Skeletal muscle tissue (tissue), 4 donors: ENCODE data around the gene BSN. TPM values are rescaled to one million over a fixed set of nuclear protein-coding genes. Genes with fewer than 3 reads are reported as not detected.

Source experiments
- H3K27ac ChIP-seq: one replicate; pipeline ENCODE4 v1.7.0; 2013; ENCODE audit warnings: mild to moderate bottlenecking, low read depth, low read length, inconsistent platforms
- H3K27me3 ChIP-seq, 3 donors: one replicate each; pipeline ENCODE4 v1.7.0; 2013; ENCODE audit warnings: low read length in 3 of 3; ENCODE audit not compliant: control insufficient read depth in 3 of 3, insufficient read depth in 3 of 3
- H3K36me3 ChIP-seq, 3 donors: one replicate each; pipeline ENCODE4 v1.7.0; 2013; ENCODE audit warnings: low read length in 3 of 3; ENCODE audit not compliant: control insufficient read depth in 3 of 3, insufficient read depth in 3 of 3
- H3K4me1 ChIP-seq, 3 donors: one replicate each; pipeline ENCODE4 v1.7.0; 2013; ENCODE audit warnings: low read length in 3 of 3, mild to moderate bottlenecking in 3 of 3; ENCODE audit not compliant: control insufficient read depth in 3 of 3, insufficient read depth in 3 of 3
- H3K4me3 ChIP-seq, 3 donors: one replicate each; pipeline ENCODE4 v1.7.0; 2013; ENCODE audit warnings: low read length in 3 of 3
- H3K9ac ChIP-seq, 3 donors: one replicate each; pipeline ENCODE4 v1.7.0; 2013; ENCODE audit warnings: low read length in 3 of 3, mild to moderate bottlenecking in 3 of 3, moderate library complexity in 2 of 3, low read depth in 1 of 3
- H3K9me3 ChIP-seq, 3 donors: one replicate each; pipeline ENCODE4 v1.7.0; 2013; ENCODE audit warnings: low read length in 3 of 3; ENCODE audit not compliant: control insufficient read depth in 3 of 3
- total RNA-seq: library from RNA; depleted of rRNA; stranded (reverse); fragments of >200 nt; gene quantifications from one replicate; pipeline ENCODE4 v1.2.3, GENCODE V29; 2014
- donor health status: Osteomylitis.

BSN gene
- total RNA-seq, 1 donor from 2014 or later = under 0.01 TPM

DNA sequence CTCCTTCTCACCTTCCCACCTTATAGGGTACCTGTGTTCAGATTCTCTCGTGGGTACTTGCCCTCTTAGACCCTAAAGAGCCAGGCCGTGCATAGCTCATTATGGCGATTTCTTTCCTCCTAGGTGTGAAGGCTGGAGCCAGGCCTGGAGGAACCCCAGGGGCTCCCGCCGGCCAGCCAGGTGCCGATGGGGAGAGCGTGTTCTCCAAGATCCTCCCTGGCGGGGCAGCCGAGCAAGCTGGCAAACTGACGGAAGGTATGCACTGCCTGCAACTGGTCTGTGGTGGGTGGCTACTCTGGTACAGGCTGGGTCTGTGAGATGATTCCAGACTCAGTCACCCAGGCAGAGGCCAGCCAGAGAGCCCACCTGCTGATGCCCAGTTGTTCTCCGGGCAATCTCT, 110.0 kb downstream of the BSN start:
- Histone ChIP-seq H3K27ac (no peak overlapping the region), H3K27me3 (peaks cover 6 to 27% (median 9%) of the 10 kb centered on the region in 3 donors)

GRCh38 chr3:49665822-49666519, 111.7 kb downstream of the BSN start:
- Histone ChIP-seq H3K4me3 (no peak overlapping the region), H3K9ac (no peak overlapping the region), H3K27ac (no peak overlapping the region), H3K4me1 (peaks cover 4% of the 10 kb centered on the region in 3 donors), H3K9me3 (no peaks in the 10 kb centered on the region), H3K36me3 (no peaks in the 10 kb centered on the region), H3K27me3 (peaks cover 6 to 29% (median 9%) of the 10 kb centered on the region in 3 donors)

More for the DNA sequence above, 110.0 kb downstream of the BSN start:
- Histone ChIP-seq H3K4me1 (peaks cover 1 to 4% (median 4%) of the 10 kb centered on the region in 3 donors), H3K9ac (no peak overlapping the region), H3K36me3 (no peaks in the 10 kb centered on the region), H3K9me3 (no peaks in the 10 kb centered on the region), H3K4me3 (no peak overlapping the region)

- H3K36me3 ChIP-seq = no peaks in the 10 kb centered on the region
- peaks cover 4% of the 10 kb centered on the region in 3 donors for H3K4me1 ChIP-seq
- H3K27me3 ChIP-seq = peaks cover 6 to 26% (median 9%) of the 10 kb centered on the region in 3 donors
- H3K9ac ChIP-seq = no peak overlapping the region
- no peaks in the 10 kb centered on the region for H3K9me3 ChIP-seq
- H3K4me3 ChIP-seq = no peak overlapping the region
- H3K27ac ChIP-seq = no peak overlapping the region
Observed at GRCh38 chr3:49666592-49666991, 112.3 kb downstream of the BSN start.

GRCh38 chr3:49667701-49668413, 113.6 kb downstream of the BSN start:
- H3K4me3 ChIP-seq = no peak overlapping the region
- H3K36me3 ChIP-seq = no peaks in the 10 kb centered on the region
- H3K9ac ChIP-seq = no peak overlapping the region
- peaks cover 4 to 7% (median 4%) of the 10 kb centered on the region in 3 donors for H3K4me1 ChIP-seq
- no peaks in the 10 kb centered on the region for H3K9me3 ChIP-seq
- no peak overlapping the region for H3K27ac ChIP-seq
- H3K27me3 ChIP-seq = peaks cover 6 to 26% (median 9%) of the 10 kb centered on the region in 3 donors

DNA sequence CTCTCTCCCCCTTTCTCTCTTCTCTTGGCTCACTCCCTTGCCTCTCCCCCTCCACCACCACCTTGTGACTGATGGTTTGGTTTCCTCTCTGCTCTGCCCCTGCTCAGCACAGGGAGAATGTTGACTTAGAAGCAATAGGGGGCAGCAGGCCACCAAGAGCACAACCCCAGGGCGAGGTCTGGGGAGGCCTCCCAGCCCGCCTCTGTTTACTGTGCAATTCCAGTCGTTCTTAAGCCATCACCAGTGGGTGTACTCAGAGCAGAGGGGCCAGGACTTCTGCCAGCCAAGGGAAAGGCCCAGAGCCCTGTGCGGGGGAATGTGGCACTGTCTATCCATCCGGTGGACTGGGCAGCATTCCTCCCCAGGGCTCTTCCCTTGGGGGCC, 114.1 kb downstream of the BSN start:
- Histone ChIP-seq H3K9me3 (no peaks in the 10 kb centered on the region), H3K36me3 (no peaks in the 10 kb centered on the region), H3K27ac (no peak overlapping the region), H3K9ac (no peak overlapping the region), H3K4me1 (peaks cover 8 to 12% (median 8%) of the 10 kb centered on the region in 3 donors), H3K27me3 (peaks cover 6 to 26% (median 9%) of the 10 kb centered on the region in 3 donors), H3K4me3 (no peak overlapping the region)

DNA sequence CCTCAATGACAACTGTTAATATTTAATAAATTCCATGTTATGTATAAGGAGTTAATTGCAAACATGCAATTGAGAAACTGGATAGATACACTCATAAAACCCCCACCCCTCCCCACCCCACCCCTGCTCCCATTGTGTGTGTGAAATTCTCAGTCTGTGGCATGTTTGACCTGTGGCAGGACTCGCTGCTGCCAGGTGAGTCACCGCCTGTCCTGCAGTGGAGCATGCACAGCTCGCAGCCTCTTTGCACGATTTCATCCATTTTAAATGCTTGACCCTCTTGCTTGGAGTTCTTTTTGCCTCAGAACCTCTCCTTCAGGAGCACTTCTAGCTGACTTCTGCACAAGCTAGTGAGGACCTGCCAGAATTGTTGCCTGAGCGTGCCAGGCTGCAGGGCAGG, 114.6 kb downstream of the BSN start:
- Histone ChIP-seq H3K9me3 (no peaks in the 10 kb centered on the region), H3K27me3 (peaks cover 6 to 26% (median 9%) of the 10 kb centered on the region in 3 donors), H3K4me3 (no peak overlapping the region), H3K36me3 (no peaks in the 10 kb centered on the region), H3K4me1 (peaks cover 9 to 16% (median 9%) of the 10 kb centered on the region in 3 donors), H3K9ac (peak overlapping the region in 1 of 3 donors; percentile 33), H3K27ac (no peak overlapping the region)

- Histone ChIP-seq H3K4me3 (no peak overlapping the region), H3K27ac (no peak overlapping the region), H3K4me1 (peaks cover 9 to 19% (median 9%) of the 10 kb centered on the region in 3 donors), H3K9ac (peak overlapping the region in 1 of 3 donors; percentile 33), H3K27me3 (peaks cover 6 to 26% (median 9%) of the 10 kb centered on the region in 3 donors), H3K9me3 (no peaks in the 10 kb centered on the region), H3K36me3 (no peaks in the 10 kb centered on the region)
Observed at GRCh38 chr3:49669352-49669751, 115.1 kb downstream of the BSN start.

DNA sequence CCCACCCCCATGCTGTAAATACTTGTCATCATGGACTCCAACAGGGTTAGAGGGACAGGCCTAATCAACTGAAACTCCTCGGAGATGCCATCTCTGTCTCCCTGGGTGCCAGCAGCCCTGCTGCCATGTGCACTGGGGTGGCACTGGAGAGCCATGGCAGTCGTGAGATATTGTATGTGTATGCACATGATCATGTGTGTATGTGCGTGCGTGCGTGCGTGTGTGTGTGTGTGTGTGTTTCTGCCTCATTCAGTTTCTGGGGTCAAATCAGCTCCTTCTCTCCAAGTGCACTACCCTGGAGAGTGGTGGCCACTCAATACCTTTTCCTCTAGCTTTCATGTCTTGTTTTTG, 116.6 kb downstream of the BSN start:
- Histone ChIP-seq H3K9ac (peak overlapping the region in 1 of 3 donors; percentile 45), H3K4me3 (no peak overlapping the region), H3K9me3 (no peaks in the 10 kb centered on the region), H3K27ac (no peak overlapping the region), H3K4me1 (peaks cover 19 to 34% (median 22%) of the 10 kb centered on the region in 3 donors), H3K36me3 (peaks cover 3 to 8% (median 5%) of the 10 kb centered on the region in 3 donors), H3K27me3 (peaks cover 6 to 18% (median 9%) of the 10 kb centered on the region in 3 donors)

- H3K9me3 ChIP-seq = no peaks in the 10 kb centered on the region
- H3K9ac ChIP-seq = no peak overlapping the region
Observed at GRCh38 chr3:49671291-49672288, 117.3 kb downstream of the BSN start.

More at GRCh38 chr3:49671291-49672288, 117.3 kb downstream of the BSN start:
- Histone ChIP-seq H3K4me1 (peaks cover 19 to 37% (median 22%) of the 10 kb centered on the region in 3 donors), H3K27ac (no peak overlapping the region), H3K4me3 (no peak overlapping the region), H3K27me3 (peaks cover 6 to 16% (median 9%) of the 10 kb centered on the region in 3 donors), H3K36me3 (peaks cover 10 to 15% (median 12%) of the 10 kb centered on the region in 3 donors)
